ENCODE data around the gene MARCHF10.
"Not testable (repeated sequence)": the region's sequence is repeated elsewhere in the genome, so short reads cannot be mapped to it uniquely, and the experiment has no call there.

The MARCHF10 gene

DNA sequence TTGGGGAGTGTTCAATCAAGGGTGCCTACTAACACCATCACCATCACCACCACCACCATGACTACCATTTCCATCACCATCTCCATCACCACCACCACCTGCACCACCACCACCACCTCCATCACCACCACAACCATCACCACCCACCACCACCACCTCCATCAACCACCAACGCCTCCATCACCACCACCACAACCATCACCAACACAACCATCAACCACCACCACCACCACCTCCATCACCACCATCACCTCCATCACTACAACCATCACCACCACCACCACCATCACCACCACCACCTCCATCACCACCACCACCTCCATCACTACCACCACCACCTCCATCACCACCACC, 15.7 kb downstream of the MARCHF10 start:
- Histone ChIP-seq H3K36me3 (replicated peaks) (no peaks in the 10 kb centered on the region), H3K27ac (peak overlapping the region; percentile 100), H3K27me3 (replicated peaks) (no peaks in the 10 kb centered on the region), H3K4me3 (ENCODE audit: low read depth, low read length) (no peak overlapping the region)
- in situ Hi-C loops (cut with HindIII; ENCODE audit: low pct_ligation_motif_present, low sequenced_read_pairs) = no loop called here
- DNase-seq = no peak
- TF ChIP-seq, protein P1, sequence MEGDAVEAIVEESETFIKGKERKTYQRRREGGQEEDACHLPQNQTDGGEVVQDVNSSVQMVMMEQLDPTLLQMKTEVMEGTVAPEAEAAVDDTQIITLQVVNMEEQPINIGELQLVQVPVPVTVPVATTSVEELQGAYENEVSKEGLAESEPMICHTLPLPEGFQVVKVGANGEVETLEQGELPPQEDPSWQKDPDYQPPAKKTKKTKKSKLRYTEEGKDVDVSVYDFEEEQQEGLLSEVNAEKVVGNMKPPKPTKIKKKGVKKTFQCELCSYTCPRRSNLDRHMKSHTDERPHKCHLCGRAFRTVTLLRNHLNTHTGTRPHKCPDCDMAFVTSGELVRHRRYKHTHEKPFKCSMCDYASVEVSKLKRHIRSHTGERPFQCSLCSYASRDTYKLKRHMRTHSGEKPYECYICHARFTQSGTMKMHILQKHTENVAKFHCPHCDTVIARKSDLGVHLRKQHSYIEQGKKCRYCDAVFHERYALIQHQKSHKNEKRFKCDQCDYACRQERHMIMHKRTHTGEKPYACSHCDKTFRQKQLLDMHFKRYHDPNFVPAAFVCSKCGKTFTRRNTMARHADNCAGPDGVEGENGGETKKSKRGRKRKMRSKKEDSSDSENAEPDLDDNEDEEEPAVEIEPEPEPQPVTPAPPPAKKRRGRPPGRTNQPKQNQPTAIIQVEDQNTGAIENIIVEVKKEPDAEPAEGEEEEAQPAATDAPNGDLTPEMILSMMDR (IDR thresholded peaks at IDR 0.05; ENCODE audit: low read depth, low read length, missing control alignments) = no peak

GRCh38 chr17:62791767-62792446, 16.2 kb downstream of the MARCHF10 start:
- in situ Hi-C loops (cut with HindIII; ENCODE audit: low pct_ligation_motif_present, low sequenced_read_pairs) = no loop called here
- H3K27me3 ChIP-seq (replicated peaks) = no peaks in the 10 kb centered on the region
- peak overlapping the region; percentile 100 for H3K27ac ChIP-seq
- H3K4me3 ChIP-seq (ENCODE audit: low read depth, low read length) = peak overlapping the region; percentile 9
- TF ChIP-seq, protein P1 (IDR thresholded peaks at IDR 0.05; ENCODE audit: low read depth, low read length, missing control alignments) = no peak
- no peaks in the 10 kb centered on the region for H3K36me3 ChIP-seq (replicated peaks)
- DNase-seq = peak; percentile 99

DNA sequence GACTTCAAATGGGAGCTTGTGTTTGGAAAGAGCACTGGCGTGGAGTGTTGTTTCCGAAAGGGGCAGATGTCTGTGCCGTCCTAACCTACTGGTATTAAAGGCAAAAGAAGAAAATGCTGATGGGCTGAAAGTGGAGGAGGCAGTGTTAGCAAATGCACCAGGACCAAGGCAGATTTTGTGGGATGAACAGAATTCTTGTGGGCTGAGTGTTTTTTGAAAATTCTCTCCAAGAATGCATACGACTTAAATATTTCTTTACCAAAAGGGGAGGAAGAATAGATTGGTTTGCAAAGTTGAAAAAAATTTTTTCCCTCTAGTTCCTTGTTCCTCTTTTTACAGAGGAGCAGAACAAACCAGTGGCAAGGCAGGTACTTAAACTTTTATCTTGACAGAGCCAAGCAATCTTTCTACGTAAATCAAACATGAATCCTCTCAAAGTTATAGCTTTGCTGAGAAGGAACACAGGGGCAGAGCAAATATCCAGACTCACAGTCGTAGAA, 16.8 kb downstream of the MARCHF10 start:
- in situ Hi-C loops (cut with HindIII; ENCODE audit: low pct_ligation_motif_present, low sequenced_read_pairs) = no loop called here
- Histone ChIP-seq H3K36me3 (replicated peaks) (no peaks in the 10 kb centered on the region), H3K4me3 (ENCODE audit: low read depth, low read length) (peak overlapping the region; percentile 9), H3K27ac (peak overlapping the region; percentile 100), H3K27me3 (replicated peaks) (no peaks in the 10 kb centered on the region)
- TF ChIP-seq, protein P1 (IDR thresholded peaks at IDR 0.05; ENCODE audit: low read depth, low read length, missing control alignments) = no peak
- DNase-seq = peak; percentile 90

GRCh38 chr17:62790564-62790986, 17.5 kb downstream of the MARCHF10 start:
- Histone ChIP-seq H3K27me3 (replicated peaks) (no peaks in the 10 kb centered on the region), H3K4me3 (ENCODE audit: low read depth, low read length) (no peak overlapping the region), H3K27ac (peak overlapping the region; percentile 100), H3K36me3 (replicated peaks) (no peaks in the 10 kb centered on the region)
- peak; percentile 81 for DNase-seq
- in situ Hi-C loops (cut with HindIII; ENCODE audit: low pct_ligation_motif_present, low sequenced_read_pairs) = no loop called here
- TF ChIP-seq, protein P1 (IDR thresholded peaks at IDR 0.05; ENCODE audit: low read depth, low read length, missing control alignments) = no peak

- H3K4me3 ChIP-seq (ENCODE audit: low read depth, low read length) = no peak overlapping the region
- H3K36me3 ChIP-seq (replicated peaks) = no peaks in the 10 kb centered on the region
- TF ChIP-seq, protein P1 (IDR thresholded peaks at IDR 0.05; ENCODE audit: low read depth, low read length, missing control alignments) = no peak
- peak; percentile 40 for DNase-seq
- H3K27me3 ChIP-seq (replicated peaks) = no peaks in the 10 kb centered on the region
- in situ Hi-C loops (cut with HindIII; ENCODE audit: low pct_ligation_motif_present, low sequenced_read_pairs) = no loop called here
- peak overlapping the region; percentile 31 for H3K27ac ChIP-seq
Observed at GRCh38 chr17:62787366-62787765, 20.7 kb downstream of the MARCHF10 start.

- H3K27ac ChIP-seq = peak overlapping the region; percentile 31
- in situ Hi-C loops (cut with HindIII; ENCODE audit: low pct_ligation_motif_present, low sequenced_read_pairs) = no loop called here
- H3K27me3 ChIP-seq (replicated peaks) = no peaks in the 10 kb centered on the region
- no peak overlapping the region for H3K4me3 ChIP-seq (ENCODE audit: low read depth, low read length)
- H3K36me3 ChIP-seq (replicated peaks) = no peaks in the 10 kb centered on the region
- TF ChIP-seq, protein P1 (IDR thresholded peaks at IDR 0.05; ENCODE audit: low read depth, low read length, missing control alignments) = no peak
- DNase-seq = no peak
Observed at GRCh38 chr17:62786646-62787045, 21.5 kb downstream of the MARCHF10 start.

- H3K36me3 ChIP-seq (replicated peaks); H3K27ac ChIP-seq; DNase-seq; H3K27me3 ChIP-seq (replicated peaks); H3K4me3 ChIP-seq (ENCODE audit: low read depth, low read length); in situ Hi-C loops (cut with HindIII; ENCODE audit: low pct_ligation_motif_present, low sequenced_read_pairs): not testable (repeated sequence)
Observed at GRCh38 chr17:62785983-62786382, 22.1 kb downstream of the MARCHF10 start.

All from brain microvascular endothelial cell (primary cell).